A673 (cell line): ENCODE data around the gene CYP19A1. TPM values are rescaled to one million over a fixed set of nuclear protein-coding genes. Genes with fewer than 3 reads are reported as not detected.

Experiments used
- BruUV-seq: library from RNA; stranded (reverse); fragments of 400-500 nt; replicated peaks from 2 replicates; lab custom pipeline; 2021; lab: Mats Ljungman, UMichigan
- CTCF ChIA-PET: fragments of 300-600 bp; sonication (Branson Sonifier 250); formaldehyde crosslinking; loops from one replicate; lab custom pipeline; 2022; ENCODE audit warnings: antibody characterized with exemption; lab: Charles Lee
- POLR2A ChIA-PET: fragments of 300-600 bp; sonication (Branson Sonifier 250); formaldehyde crosslinking; loops from one replicate; lab custom pipeline; 2022; ENCODE audit warnings: antibody characterized with exemption; ENCODE audit not compliant: low non-redundant PET; lab: Charles Lee
- DNase-seq: peaks from one replicate; pipeline ENCODE4 v3.0.0-alpha.2; 2015; ENCODE audit warnings: low spot score
- H3K27ac ChIP-seq: fragments of 200-600 bp; sonication (generic); 2 replicates; pipeline ENCODE4 v1.5.1; 2016; ENCODE audit warnings: mixed run types, low read depth, mild to moderate bottlenecking, mixed read lengths, antibody characterized with exemption, low read length; ENCODE audit not compliant: poor library complexity, severe bottlenecking
- H3K27me3 ChIP-seq: fragments of 200-600 bp; sonication (generic); replicated peaks from 2 replicates; pipeline ENCODE4 v1.6.1; 2017; ENCODE audit warnings: mixed run types, low read depth, mild to moderate bottlenecking, mixed read lengths, antibody characterized with exemption, low read length; ENCODE audit not compliant: insufficient read depth, poor library complexity
- H3K36me3 ChIP-seq: fragments of 200-600 bp; sonication (generic); 2 replicates; pipeline ENCODE4 v1.6.1; 2016; ENCODE audit warnings: mixed run types, mild to moderate bottlenecking, mixed read lengths, antibody characterized with exemption, low read length; ENCODE audit not compliant: insufficient read depth, poor library complexity, severe bottlenecking
- H3K4me1 ChIP-seq: fragments of 200-600 bp; sonication (generic); 2 replicates; pipeline ENCODE4 v1.6.1; 2017; ENCODE audit warnings: mixed run types, mild to moderate bottlenecking, mixed read lengths, antibody characterized with exemption, low read length; ENCODE audit not compliant: insufficient read depth, poor library complexity, severe bottlenecking
- H3K4me3 ChIP-seq: fragments of 200-600 bp; sonication (generic); 2 replicates; pipeline ENCODE4 v1.5.1; 2016; ENCODE audit warnings: low read depth, mixed run types, mild to moderate bottlenecking, mixed read lengths, low read length; ENCODE audit not compliant: poor library complexity, severe bottlenecking
- H3K9me3 ChIP-seq: fragments of 200-600 bp; sonication (generic); 2 replicates; pipeline ENCODE4 v1.6.1; 2016; ENCODE audit warnings: mixed run types, low read depth, mild to moderate bottlenecking, mixed read lengths, antibody characterized with exemption, low read length; ENCODE audit not compliant: poor library complexity, severe bottlenecking
- EZH2 ChIP-seq: fragments of 200-600 bp; sonication (generic); IDR thresholded peaks from 2 replicates; pipeline ENCODE4 v1.6.1; 2017; ENCODE audit warnings: borderline replicate concordance, low read depth, mild to moderate bottlenecking, mixed read lengths, antibody characterized with exemption, low read length; ENCODE audit not compliant: poor library complexity, severe bottlenecking
- intact Hi-C: fragments of 100-400 bp; cut with micrococcal nuclease; formaldehyde crosslinking; loops from one replicate; pipeline ENCODE4 v1.10.0; 2022; ENCODE audit not compliant: unreplicated experiment
- total RNA-seq: library from RNA; stranded (reverse); gene quantifications from 2 replicates; pipeline ENCODE4 v1.2.3, GENCODE V29; 2021
- TF ChIP-seq, protein P1 (sequence below): fragments of 300-800, 200-600 bp; sonication (generic); conservative IDR thresholded peaks from 2 replicates; pipeline ENCODE4 v1.5.1; 2017; ENCODE audit warnings: low read depth, mild to moderate bottlenecking, antibody characterized with exemption, low read length, moderate library complexity, mixed read lengths

CYP19A1 gene
- total RNA-seq, 1 experiment from 2014 or later, result 0.80 TPM

DNA sequence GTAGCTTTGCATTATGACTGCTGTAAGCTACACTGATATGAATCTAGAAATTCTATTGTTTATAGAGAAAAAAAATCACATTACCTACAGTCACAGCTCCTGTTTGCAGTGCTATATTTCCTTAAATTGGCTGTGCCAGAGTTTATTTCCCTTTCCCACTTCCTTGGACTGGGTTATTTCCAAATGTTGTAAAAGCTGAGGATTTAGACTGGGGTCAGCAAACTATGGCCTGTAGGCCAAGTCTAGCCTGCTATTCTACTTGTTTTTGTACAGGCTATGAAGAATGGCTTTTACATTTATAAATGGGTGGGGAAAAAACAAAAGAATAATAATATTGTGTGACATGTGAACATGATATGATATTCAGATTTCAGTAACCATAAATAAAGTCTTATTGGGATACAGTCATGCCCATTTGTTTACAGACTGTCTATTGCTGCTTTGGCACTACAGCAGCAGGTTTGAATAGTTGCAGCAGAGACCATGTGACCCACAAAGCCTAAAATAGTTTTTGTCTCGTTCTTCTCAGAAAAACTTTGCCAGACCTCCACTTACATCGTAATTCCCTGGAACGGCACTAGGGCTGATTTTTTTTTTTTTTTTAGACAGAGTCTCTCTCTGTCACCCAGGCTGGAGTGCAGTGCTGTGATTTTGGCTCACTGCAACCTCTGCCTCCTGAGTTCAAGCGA, 10.9 kb upstream of the CYP19A1 start:
- Histone ChIP-seq H3K4me3 (no peak overlapping the region), H3K27me3 (no peaks in the 10 kb centered on the region), H3K27ac (no peak overlapping the region), H3K4me1 (no peaks in the 10 kb centered on the region), H3K9me3 (no peaks in the 10 kb centered on the region), H3K36me3 (no peaks in the 10 kb centered on the region)
- no TSS peak for BruUV-seq
- CTCF ChIA-PET, result no interaction called here
- DNase-seq, result no peak
- POLR2A ChIA-PET, result no interaction called here
- intact Hi-C loops, result no loop called here
- TF ChIP-seq, protein P1, sequence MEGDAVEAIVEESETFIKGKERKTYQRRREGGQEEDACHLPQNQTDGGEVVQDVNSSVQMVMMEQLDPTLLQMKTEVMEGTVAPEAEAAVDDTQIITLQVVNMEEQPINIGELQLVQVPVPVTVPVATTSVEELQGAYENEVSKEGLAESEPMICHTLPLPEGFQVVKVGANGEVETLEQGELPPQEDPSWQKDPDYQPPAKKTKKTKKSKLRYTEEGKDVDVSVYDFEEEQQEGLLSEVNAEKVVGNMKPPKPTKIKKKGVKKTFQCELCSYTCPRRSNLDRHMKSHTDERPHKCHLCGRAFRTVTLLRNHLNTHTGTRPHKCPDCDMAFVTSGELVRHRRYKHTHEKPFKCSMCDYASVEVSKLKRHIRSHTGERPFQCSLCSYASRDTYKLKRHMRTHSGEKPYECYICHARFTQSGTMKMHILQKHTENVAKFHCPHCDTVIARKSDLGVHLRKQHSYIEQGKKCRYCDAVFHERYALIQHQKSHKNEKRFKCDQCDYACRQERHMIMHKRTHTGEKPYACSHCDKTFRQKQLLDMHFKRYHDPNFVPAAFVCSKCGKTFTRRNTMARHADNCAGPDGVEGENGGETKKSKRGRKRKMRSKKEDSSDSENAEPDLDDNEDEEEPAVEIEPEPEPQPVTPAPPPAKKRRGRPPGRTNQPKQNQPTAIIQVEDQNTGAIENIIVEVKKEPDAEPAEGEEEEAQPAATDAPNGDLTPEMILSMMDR, result no peak
- TF ChIP-seq EZH2, result no peak

DNA sequence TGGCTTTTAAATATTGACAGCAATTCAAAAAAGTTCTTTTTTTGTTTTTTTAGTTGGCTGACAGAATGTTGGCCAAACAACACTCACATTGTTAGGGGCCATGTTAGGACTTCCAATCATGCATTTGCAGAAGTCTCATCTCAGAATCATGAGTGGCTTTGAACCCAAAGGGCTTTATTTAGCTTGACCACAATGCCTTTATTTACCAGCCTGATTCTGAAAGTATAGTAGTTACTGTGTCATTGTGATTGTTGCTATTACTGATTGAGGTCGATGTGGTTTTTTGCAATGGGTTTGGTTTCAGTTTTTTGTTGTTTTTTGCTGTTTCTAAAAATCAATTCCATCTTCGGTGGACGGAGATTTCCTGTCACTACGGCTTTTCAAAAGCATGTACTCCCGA, 10.3 kb upstream of the CYP19A1 start:
- Histone ChIP-seq H3K27ac (no peak overlapping the region), H3K4me3 (no peak overlapping the region), H3K4me1 (no peaks in the 10 kb centered on the region), H3K9me3 (no peaks in the 10 kb centered on the region), H3K36me3 (no peaks in the 10 kb centered on the region), H3K27me3 (no peaks in the 10 kb centered on the region)
- intact Hi-C loops, result no loop called here
- no TSS peak for BruUV-seq
- ChIA-PET POLR2A (no interaction called here), CTCF (no interaction called here)
- no peak for DNase-seq
- TF ChIP-seq, protein P1, result no peak
- no peak for TF ChIP-seq EZH2

DNA sequence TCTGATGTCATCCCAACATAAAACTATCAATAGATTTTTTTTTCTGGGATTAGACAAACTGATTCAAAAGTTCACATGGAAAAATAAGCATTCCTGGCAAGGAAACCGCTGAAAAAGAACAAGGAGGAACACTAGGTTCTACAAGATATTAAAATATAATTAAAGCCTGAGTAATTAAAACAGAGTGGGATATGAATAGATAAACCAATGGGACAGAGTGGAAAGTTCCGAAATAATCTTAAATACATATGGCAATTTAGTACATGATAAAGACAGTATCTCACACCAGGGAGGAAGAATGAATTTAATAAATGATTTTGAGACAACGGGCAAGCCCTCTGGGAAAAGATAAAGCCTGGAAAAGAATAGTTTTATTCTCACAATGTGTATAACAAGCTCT, 7.7 kb upstream of the CYP19A1 start:
- Histone ChIP-seq H3K4me3 (no peak overlapping the region), H3K4me1 (no peaks in the 10 kb centered on the region), H3K27ac (no peak overlapping the region), H3K9me3 (no peaks in the 10 kb centered on the region), H3K36me3 (no peaks in the 10 kb centered on the region), H3K27me3 (peaks cover 21% of the 10 kb centered on the region)
- intact Hi-C loops, result no loop called here
- POLR2A ChIA-PET, result no interaction called here
- no peak for DNase-seq
- no TSS peak for BruUV-seq
- CTCF ChIA-PET, result no interaction called here
- no peak for TF ChIP-seq EZH2

DNA sequence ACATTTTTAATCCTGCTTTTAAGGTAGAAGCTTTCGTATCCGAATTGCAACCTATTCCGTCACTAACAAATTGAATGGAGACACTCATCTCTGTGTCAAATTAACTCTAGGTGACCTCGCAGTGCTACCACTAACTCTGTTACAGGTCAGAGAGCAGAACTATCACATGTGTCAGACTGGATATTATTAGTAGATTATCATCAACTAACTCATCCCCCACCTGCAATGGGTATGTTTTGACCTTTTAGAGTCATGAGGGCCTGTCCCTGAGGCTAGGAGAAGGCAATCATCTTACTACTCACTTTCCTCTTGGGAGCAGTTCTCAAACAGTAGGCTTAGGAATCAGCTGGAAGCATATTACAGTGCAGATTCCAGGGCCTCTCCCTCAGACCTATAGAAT, 5.1 kb upstream of the CYP19A1 start:
- Histone ChIP-seq H3K4me1 (no peaks in the 10 kb centered on the region), H3K9me3 (no peaks in the 10 kb centered on the region), H3K27ac (no peak overlapping the region), H3K4me3 (no peak overlapping the region), H3K36me3 (no peaks in the 10 kb centered on the region), H3K27me3 (peaks cover 30% of the 10 kb centered on the region)
- ChIA-PET CTCF (no interaction called here), POLR2A (no interaction called here)
- no peak for DNase-seq
- TF ChIP-seq, protein P1, result no peak
- no TSS peak for BruUV-seq
- intact Hi-C loops, result no loop called here
